ENCODE results near the gene ZWILCH.

- TF ChIP-seq CTCF (conservative IDR thresholded peaks at IDR 0.05 in 1 of 2, IDR thresholded peaks at IDR 0.05 in 1 of 2; ENCODE audit: low read depth in 1 of 2, low read length in 2 of 2) (no peak), EZH2 (IDR thresholded peaks at IDR 0.05; ENCODE audit: low read length, missing control alignments) (no peak)
Observed at GRCh38 chr15:66578286-66578875, 73.3 kb downstream of the ZWILCH start.
